Keratinocyte (primary cell): ENCODE measurements around the gene OSGEPL1. TPM values are rescaled to one million over a fixed set of nuclear protein-coding genes. Genes with fewer than 3 reads are reported as not detected.

Experiments
- DNase-seq: peaks from one replicate; pipeline ENCODE4 v3.0.0-alpha.2; 2011; ENCODE audit warnings: low read depth, missing footprints, low spot score
- FAIRE-seq: peaks from 2 replicates; lab custom pipeline; 2011; peaks lifted over from hg19 to GRCh38; lab: Jason Lieb, UNC
- H2AFZ ChIP-seq: 2 replicates; pipeline ENCODE4 v1.6.0; 2012; ENCODE audit warnings: low read length, control low read depth, inconsistent platforms; ENCODE audit not compliant: control insufficient read depth
- H3K27ac ChIP-seq: 2 replicates; pipeline ENCODE4 v1.5.1; 2011; ENCODE audit warnings: low read length; ENCODE audit not compliant: control insufficient read depth, insufficient read depth
- H3K27me3 ChIP-seq: 3 replicates; pipeline ENCODE4 v1.6.0; 2011; ENCODE audit warnings: low read length; ENCODE audit not compliant: control insufficient read depth, insufficient read depth; ENCODE audit errors: extremely low read depth
- H3K36me3 ChIP-seq, 2 experiments: 2 replicates in 1 of 2; 3 replicates in 1 of 2; pipeline ENCODE4 v1.5.1; 2011; ENCODE audit warnings: low read length in 2 of 2, mild to moderate bottlenecking in 1 of 2; ENCODE audit not compliant: control insufficient read depth in 2 of 2, insufficient read depth in 2 of 2; ENCODE audit errors: extremely low read depth in 1 of 2
- H3K4me1 ChIP-seq: 3 replicates; pipeline ENCODE4 v1.5.1; 2011; ENCODE audit warnings: low read length; ENCODE audit not compliant: control insufficient read depth, insufficient read depth; ENCODE audit errors: extremely low read depth
- H3K4me2 ChIP-seq: 3 replicates; pipeline ENCODE4 v1.6.0; 2011; ENCODE audit warnings: low read depth, low read length; ENCODE audit not compliant: control insufficient read depth, insufficient read depth; ENCODE audit errors: extremely low read depth
- H3K4me3 ChIP-seq, 3 experiments: fragments of 200-600 bp in 1 of 3; sonication (generic) in 1 of 3; 2 replicates in 2 of 3; 3 replicates in 1 of 3; pipeline ENCODE4 v1.5.1; 2011 to 2016; ENCODE audit warnings: low read length in 3 of 3, mild to moderate bottlenecking in 3 of 3, control low read depth in 2 of 3, inconsistent platforms in 1 of 3, low read depth in 1 of 3, mixed read lengths in 1 of 3, mixed run types in 1 of 3, moderate library complexity in 1 of 3; ENCODE audit not compliant: control insufficient read depth in 2 of 3, insufficient read depth in 2 of 3; ENCODE audit errors: extremely low read depth in 1 of 3
- H3K79me2 ChIP-seq: 2 replicates; pipeline ENCODE4 v1.6.0; 2012; ENCODE audit warnings: low read length; ENCODE audit not compliant: control insufficient read depth, insufficient read depth
- H3K9ac ChIP-seq: 3 replicates; pipeline ENCODE4 v1.6.0; 2011; ENCODE audit warnings: low read length; ENCODE audit not compliant: control insufficient read depth, insufficient read depth; ENCODE audit errors: extremely low read depth
- H3K9me1 ChIP-seq: 3 replicates; pipeline ENCODE4 v1.6.0; 2011; ENCODE audit warnings: low read length; ENCODE audit not compliant: control insufficient read depth, insufficient read depth; ENCODE audit errors: extremely low read depth
- H3K9me3 ChIP-seq: 2 replicates; pipeline ENCODE4 v1.5.1; 2012; ENCODE audit warnings: low read depth, low read length; ENCODE audit not compliant: control insufficient read depth
- H4K20me1 ChIP-seq: 3 replicates; pipeline ENCODE4 v1.6.0; 2011; ENCODE audit warnings: low read length; ENCODE audit not compliant: control insufficient read depth, insufficient read depth; ENCODE audit errors: extremely low read depth
- CTCF ChIP-seq, 3 experiments: IDR thresholded peaks in 1 of 3; conservative IDR thresholded peaks in 1 of 3; optimal IDR thresholded peaks in 1 of 3; 2 replicates in 2 of 3; 3 replicates in 1 of 3; pipeline versions ENCODE3 to v1.5.1; 2011; ENCODE audit warnings: low read length in 3 of 3, mild to moderate bottlenecking in 3 of 3, moderate library complexity in 2 of 3, control low read depth in 1 of 3, inconsistent platforms in 1 of 3; ENCODE audit not compliant: insufficient read depth in 2 of 3; ENCODE audit errors: extremely low read depth in 1 of 3
- EZH2 ChIP-seq: IDR thresholded peaks from one replicate; pipeline ENCODE4 v1.6.1; 2012; ENCODE audit warnings: inconsistent platforms, mild to moderate bottlenecking, low read length, moderate library complexity
- dilution Hi-C: fragments of 300-500 bp; cut with MboI; formaldehyde crosslinking; loops from one replicate; pipeline ENCODE4 v1.7.0; 2020; ENCODE audit warnings: low sequenced_read_pairs; ENCODE audit not compliant: extremely low pct_ligation_motif_present
- polyA plus RNA-seq, 5 experiments: library from polyadenylated mRNA; depleted of rRNA in 3 of 5; stranded (reverse) in 3 of 5; stranded (forward) in 1 of 5; unstranded in 1 of 5; fragments of >200 nt; gene quantifications; 1 replicate in 1 of 5; 2 replicates in 3 of 5; 3 replicates in 1 of 5; pipeline versions ENCODE4 v1.2.1 to v1.2.3, GENCODE V29; 2011 to 2012; ENCODE audit warnings: missing spikeins in 2 of 5, low read depth in 1 of 5, low replicate concordance in 1 of 5

Gene OSGEPL1
- polyA plus RNA-seq, 1 donor (not counting 4 experiments of a cell fraction or from before 2014, with no cell fraction given): 12.0 TPM

GRCh38 chr2:189726271-189726670 is 36.3 kb downstream of the OSGEPL1 start:
- TF ChIP-seq CTCF (optimal IDR thresholded peaks at IDR 0.05 in 1 of 3, IDR thresholded peaks at IDR 0.05 in 1 of 3, conservative IDR thresholded peaks at IDR 0.05 in 1 of 3; ENCODE audit: extremely low read depth in 1 of 3, insufficient read depth in 2 of 3, low read length in 3 of 3) (no peak), EZH2 (no peak)
- DNase-seq (no peak), FAIRE-seq (no peak)
- no peak overlapping the region for H2AFZ ChIP-seq
- H3K79me2 ChIP-seq: no peaks in the 10 kb centered on the region
- no peaks in the 10 kb centered on the region for H3K9me1 ChIP-seq
- H3K36me3 ChIP-seq: no peaks in the 10 kb centered on the region
- no peaks in the 10 kb centered on the region for H3K4me1 ChIP-seq
- no peak overlapping the region for H3K27ac ChIP-seq
- no peaks in the 10 kb centered on the region for H3K27me3 ChIP-seq
- no peak overlapping the region for H3K9ac ChIP-seq
- no peaks in the 10 kb centered on the region for H4K20me1 ChIP-seq
- dilution Hi-C loops: no loop called here
- no peaks in the 10 kb centered on the region for H3K9me3 ChIP-seq
- H3K4me3 ChIP-seq: no peak overlapping the region
- H3K4me2 ChIP-seq: no peak overlapping the region

GRCh38 chr2:189723192-189723591 is 39.4 kb downstream of the OSGEPL1 start:
- H3K36me3 ChIP-seq: no peaks in the 10 kb centered on the region
- DNase-seq (no peak), FAIRE-seq (no peak)
- H3K4me3 ChIP-seq: no peak overlapping the region
- dilution Hi-C loops: no loop called here
- H3K4me1 ChIP-seq: no peaks in the 10 kb centered on the region
- H3K27me3 ChIP-seq: no peaks in the 10 kb centered on the region
- no peaks in the 10 kb centered on the region for H3K9me1 ChIP-seq
- no peaks in the 10 kb centered on the region for H3K79me2 ChIP-seq
- no peaks in the 10 kb centered on the region for H4K20me1 ChIP-seq
- TF ChIP-seq CTCF (optimal IDR thresholded peaks at IDR 0.05 in 1 of 3, IDR thresholded peaks at IDR 0.05 in 1 of 3, conservative IDR thresholded peaks at IDR 0.05 in 1 of 3; ENCODE audit: extremely low read depth in 1 of 3, insufficient read depth in 2 of 3, low read length in 3 of 3) (no peak), EZH2 (no peak)
- H3K9ac ChIP-seq: no peak overlapping the region
- no peak overlapping the region for H3K4me2 ChIP-seq
- H2AFZ ChIP-seq: no peak overlapping the region
- H3K27ac ChIP-seq: no peak overlapping the region
- H3K9me3 ChIP-seq: no peaks in the 10 kb centered on the region
